OCI-LY7 (cell line): ENCODE measurements around the gene METTL4.

Source experiments
- CTCF ChIP-seq: fragments of 200-600 bp; sonication (generic); conservative IDR thresholded peaks from 2 replicates; pipeline ENCODE4 v1.5.1; 2014; ENCODE audit warnings: mild to moderate bottlenecking, antibody characterized with exemption, low read length, moderate library complexity, mixed read lengths
- EZH2phosphoT487 ChIP-seq: fragments of 200-600 bp; sonication (generic); IDR thresholded peaks from 2 replicates; pipeline ENCODE4 v1.6.1; 2018; ENCODE audit warnings: low read depth, borderline replicate concordance, mild to moderate bottlenecking, mixed run types, antibody characterized with exemption, low read length, moderate library complexity, mixed read lengths

GRCh38 chr18:2589345-2590068, 18.2 kb upstream of the METTL4 start:
- TF ChIP-seq EZH2phosphoT487 (no peak), CTCF (no peak)
